Kidney tubule cell (primary cell): ENCODE data around the gene TP53RK.
A peak's percentile ranks its signal among the peaks of the same experiment; 100 is the strongest.

Experiments used
- DNase-seq: peaks from one replicate; pipeline ENCODE4 v3.0.0-alpha.2; 2018; ENCODE audit warnings: low spot score

The TP53RK gene

DNA sequence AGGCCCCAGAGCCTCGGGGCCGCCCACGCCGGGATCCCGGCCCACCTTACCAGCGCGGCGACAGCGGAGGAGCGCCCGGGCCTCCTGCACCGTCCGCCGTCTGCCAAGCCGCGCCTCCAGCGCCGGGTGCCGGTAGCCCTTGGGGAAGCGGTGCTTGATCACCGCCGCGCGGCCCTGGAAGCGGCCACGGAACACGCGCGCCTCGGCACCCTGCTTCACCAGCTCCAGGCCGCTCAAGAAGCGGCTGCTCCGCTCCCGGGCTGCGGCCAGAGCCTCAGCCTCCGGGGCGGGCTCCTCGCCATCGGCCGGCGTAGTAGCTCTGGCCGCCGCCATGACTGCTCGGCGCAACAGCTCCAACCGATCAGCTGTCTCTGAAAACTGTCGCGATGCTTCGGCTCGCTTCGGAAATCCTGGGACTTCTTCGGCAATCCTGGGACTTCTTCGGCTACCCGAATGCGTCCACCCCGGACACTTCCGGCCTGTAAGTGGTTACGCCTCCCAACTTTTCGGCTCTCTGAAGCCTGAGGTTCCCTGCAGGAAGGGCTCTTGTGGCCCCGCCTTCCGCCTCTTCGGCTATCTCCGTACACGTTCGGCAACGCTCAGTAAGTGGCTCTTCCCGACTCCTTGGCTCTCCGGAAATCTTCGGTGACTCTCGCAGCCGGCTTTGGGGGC, at the start of gene TP53RK:
Gene TP53RK (minus strand): TSS at position 363 of the 672 bp plus-strand sequence. CDS start 30 bp downstream, at position 333.
- DNase-seq: peak; percentile 100

- DNase-seq: no peak
Measured at GRCh38 chr20:46735436-46735835, 46.2 kb upstream of the TP53RK start.

GRCh38 chr20:46731770-46732169, 42.5 kb upstream of the TP53RK start:
- DNase-seq: no peak

- no peak for DNase-seq
Measured at GRCh38 chr20:46725186-46726165, 36.2 kb upstream of the TP53RK start.

DNA sequence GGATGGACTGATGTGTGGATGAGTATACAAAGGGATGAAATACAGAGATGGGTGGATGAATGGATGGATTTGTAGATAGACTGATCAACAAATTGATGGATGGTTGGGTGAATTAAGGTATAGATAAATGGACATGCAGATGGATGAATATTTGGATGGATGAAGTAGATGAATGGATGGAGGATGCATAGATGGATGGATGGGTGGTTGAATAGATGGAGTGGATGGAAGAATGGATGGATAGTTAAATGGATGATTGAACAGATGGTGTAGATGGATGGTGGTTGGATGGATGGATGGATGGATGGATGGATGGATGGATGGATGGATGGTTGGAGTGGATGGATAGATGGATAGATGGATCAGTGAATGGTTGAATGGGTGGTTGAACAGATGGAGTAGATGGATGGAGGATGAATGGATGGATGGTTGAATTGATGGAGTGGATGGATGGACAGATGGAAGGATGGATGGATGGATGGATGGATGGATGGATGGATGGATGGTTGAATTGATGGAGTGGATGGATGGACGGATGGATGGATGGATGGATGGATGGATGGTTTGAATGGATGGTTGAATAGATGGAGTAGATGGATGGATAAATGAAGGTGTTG, 35.2 kb upstream of the TP53RK start:
- DNase-seq: no peak

- no peak for DNase-seq
Measured at GRCh38 chr20:46723039-46723438, 33.8 kb upstream of the TP53RK start.

DNA sequence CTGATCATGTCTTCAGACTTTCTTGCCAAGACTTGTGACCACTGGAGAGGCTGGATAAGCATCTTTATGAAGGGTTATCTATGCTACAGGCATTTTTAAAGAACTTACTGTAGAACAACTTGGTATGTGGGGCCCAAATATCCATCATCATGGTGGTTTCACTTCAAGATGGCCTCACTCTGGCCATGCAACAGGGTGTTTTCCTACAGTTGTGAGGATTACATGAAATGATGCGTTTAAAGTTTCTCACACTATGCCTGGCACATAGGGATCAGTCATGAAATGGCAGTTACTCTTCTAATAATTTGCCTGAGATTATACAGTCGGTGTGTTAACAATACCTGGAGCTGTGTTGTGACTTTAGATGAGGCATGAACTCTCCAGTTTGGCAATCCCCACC, 33.2 kb upstream of the TP53RK start:
- no peak for DNase-seq

- no peak for DNase-seq
Measured at GRCh38 chr20:46721476-46721875, 32.2 kb upstream of the TP53RK start.

- no peak for DNase-seq
Measured at GRCh38 chr20:46720776-46721425, 31.7 kb upstream of the TP53RK start.

DNA sequence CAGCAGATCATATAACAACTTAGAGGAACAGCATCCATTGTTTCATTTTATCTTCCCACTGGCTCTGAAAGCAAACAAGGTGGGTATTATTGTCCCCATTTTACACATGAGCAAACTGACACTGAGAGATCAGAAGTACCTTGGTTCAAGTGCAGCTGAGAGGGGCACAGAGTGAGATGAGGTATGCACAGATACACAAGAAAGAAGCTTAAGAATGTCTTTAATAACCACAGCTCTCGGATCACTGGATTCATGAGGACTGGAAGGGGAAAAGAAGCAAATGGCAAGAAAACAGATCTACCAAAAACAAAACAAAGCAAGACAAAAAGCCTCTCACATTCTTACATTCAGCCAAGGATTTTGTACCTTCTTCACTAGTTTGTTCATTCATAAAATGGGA, 30.8 kb upstream of the TP53RK start:
- no peak for DNase-seq

GRCh38 chr20:46717818-46718541, 28.7 kb upstream of the TP53RK start:
- no peak for DNase-seq

- peak; percentile 47 for DNase-seq
Measured at GRCh38 chr20:46715292-46715756, 26.1 kb upstream of the TP53RK start.

DNA sequence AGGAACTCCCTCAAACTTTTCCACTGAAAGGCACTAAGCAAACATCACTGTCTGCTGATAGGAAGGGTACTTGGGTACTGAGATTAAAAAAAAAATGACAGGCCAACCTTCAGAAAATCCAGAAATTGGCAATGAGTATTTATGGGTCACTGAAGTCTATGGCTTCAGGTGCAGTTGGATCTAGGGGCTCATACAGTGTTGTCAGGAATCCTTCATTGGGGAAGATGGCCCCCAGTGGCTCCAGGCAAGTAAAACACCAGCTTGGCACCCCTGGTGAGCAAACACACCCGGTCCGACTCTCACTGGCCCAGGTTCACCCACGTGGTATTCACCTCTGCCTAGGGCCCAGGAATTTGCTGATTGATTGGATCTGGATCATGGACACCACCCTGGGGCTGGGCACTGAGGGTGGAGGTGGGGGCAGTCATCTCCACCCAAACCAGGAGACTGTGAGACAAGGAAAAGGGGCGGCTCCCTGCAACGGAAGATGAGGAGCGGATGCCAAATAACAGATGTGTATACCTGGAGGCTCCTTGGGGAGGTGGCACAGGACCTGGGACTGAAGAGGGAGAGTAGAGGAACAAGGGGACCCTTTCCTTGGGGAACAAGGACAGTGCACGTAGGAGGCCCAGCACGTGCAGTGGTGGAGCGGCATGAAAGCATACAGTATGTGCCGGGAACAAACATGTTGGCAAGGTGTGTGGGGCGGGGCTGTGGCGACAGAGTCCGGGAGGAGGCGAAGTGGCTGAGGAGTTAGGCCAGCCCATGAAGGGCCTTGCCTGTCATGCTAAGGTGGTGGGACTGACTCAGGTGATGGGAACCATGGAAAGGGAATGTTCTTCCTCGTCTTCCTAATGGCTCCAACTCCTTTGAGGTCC, 25.0 kb upstream of the TP53RK start:
- no peak for DNase-seq

GRCh38 chr20:46712056-46712636, 22.9 kb upstream of the TP53RK start:
- no peak for DNase-seq

GRCh38 chr20:46710153-46710913, 21.1 kb upstream of the TP53RK start:
- DNase-seq: no peak

DNA sequence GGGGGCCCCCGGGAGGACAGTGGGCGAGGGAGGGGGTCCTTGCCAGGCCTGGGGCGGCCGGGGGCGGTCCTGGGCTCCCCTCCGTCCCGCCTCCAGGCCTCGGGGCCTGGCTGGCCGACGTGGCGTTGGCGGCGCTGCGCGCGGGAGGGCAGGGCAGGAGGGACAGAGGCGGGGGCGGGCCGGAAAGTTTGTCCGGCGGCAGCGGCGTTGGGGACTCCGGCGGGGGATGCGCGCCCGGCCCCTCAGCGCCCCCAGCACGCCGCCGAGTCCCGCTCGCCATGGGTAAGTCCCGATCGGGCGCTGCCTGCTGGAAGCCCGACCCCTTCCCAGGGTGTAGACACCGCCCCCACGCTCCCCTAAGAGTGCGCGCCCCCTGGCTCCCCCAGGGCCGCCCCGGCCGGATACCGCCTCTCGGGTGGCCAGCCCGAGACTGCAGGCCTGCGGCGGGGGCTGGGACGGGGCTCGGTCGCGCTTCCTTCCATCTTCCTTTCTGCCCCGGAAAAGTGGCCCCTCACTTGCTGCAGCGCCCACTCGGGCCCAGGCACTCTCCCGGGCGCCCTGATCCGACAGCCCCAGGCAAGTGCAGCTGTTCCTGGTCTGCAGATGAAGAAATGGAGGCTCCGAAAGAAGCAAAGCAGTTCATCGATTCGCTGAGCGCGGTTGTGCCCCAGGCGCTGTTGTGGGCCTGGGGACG, 20.4 kb upstream of the TP53RK start, which contains the start of gene SLC2A10:
Gene SLC2A10 (plus strand): TSS at position 191 of the 694 bp plus-strand sequence. CDS start 88 bp downstream, at position 279.
- peak; percentile 36 for DNase-seq

DNA sequence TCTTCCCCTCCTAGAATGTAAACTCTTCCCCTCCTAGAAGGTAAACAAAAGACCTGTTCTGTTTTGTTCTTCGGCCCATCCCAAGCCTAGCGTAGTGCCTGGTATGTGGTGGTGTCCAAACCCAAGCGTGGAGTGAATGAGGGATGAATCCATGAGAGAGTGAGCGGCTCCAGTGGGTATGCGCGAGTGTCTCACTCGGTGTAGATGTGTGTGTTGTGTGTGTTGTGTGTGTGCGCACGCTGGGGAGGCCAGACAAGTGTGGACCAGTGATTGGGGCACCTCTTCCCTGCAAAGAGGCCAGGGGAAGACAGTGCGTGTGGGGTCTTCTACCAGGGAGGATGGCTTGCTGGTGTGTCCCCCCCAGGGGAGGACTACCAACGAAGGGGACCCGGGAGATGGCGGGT, 19.8 kb upstream of the TP53RK start:
- no peak for DNase-seq

- peak; percentile 28 for DNase-seq
Measured at GRCh38 chr20:46708172-46708860, 19.1 kb upstream of the TP53RK start.
